Measurements from ENCODE around the gene ACOX1.

The ACOX1 gene

DNA sequence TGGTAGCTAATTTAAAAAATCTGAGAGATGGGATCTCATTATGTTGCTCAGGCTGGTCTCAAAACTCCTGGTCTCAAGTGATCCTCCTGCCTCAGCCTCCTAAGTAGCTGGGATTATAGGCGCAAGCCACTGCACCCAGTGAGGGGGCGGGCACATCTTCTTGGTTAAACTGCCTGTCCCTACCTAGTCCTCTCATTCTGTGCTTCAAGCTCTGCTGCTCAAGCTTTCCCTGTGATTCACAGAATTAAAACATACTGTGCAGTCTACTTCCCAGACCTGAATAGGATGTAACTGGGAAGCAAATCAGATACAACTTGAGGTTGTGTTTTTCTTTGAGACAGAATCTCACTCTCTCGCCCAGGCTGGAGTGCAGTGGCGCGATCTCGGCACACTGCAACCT is 76.6 kb downstream of the ACOX1 start:
- no peak for DNase-seq

DNA sequence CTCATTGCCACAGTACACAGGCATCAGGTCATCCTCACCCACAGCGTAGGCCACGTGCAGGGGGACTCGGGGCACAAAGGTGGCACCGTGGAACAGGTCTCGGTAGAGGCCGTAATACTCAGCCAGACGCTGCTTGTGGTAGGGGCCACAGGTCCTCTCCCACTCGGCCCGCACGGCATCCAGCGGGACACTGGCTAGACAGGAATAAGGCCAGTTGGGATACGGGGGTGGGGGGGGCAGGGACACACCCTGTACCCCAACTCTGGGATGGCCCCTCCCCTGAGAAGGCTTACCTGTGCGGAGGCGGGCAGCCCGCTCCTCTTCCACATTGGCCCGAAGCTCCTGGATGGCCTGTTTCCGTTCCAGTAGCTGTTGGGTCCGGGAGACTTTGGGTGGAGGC is 77.2 kb downstream of the ACOX1 start:
- DNase-seq, result no peak

DNA sequence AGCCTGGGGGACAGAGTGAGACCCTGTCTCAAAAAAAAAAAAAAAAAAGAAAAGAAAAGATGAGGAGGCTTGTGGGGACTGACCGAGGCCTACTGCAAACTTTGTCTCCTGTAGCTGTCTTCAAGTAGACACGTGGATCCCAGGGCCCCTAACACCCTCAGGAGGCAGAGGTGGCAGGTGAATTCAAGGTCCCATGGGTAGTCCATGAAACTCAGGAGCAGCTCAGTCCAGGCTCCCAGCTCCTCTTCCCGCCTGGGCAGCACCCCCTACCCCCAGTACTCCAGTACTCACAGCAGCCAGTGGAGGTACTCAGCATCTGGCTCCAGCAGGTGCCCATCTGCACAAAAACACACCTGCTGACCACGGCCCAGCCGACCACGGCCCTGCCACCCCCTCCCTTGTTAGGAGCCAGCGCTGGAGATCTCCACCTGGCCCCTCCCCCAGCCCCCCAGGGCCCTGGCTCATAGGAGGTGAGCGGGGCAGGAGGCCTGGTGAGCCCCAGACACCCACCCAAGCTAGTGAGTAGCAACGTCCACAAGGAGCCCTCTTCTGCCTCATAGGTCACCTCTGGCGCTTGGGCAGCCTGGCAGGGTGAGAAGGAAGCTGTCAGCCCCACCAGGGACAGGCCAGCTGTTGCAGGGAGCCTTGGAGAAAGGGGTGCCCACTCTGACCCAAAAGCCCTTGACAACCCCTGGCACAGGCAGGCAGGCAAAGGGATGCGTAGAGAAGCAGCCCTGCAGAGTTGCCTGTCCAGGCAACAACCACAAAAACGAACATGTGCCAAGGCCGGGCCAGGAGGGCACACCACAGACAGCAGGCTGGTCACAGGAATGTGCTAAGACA is 78.1 kb downstream of the ACOX1 start:
- DNase-seq, result no peak

DNA sequence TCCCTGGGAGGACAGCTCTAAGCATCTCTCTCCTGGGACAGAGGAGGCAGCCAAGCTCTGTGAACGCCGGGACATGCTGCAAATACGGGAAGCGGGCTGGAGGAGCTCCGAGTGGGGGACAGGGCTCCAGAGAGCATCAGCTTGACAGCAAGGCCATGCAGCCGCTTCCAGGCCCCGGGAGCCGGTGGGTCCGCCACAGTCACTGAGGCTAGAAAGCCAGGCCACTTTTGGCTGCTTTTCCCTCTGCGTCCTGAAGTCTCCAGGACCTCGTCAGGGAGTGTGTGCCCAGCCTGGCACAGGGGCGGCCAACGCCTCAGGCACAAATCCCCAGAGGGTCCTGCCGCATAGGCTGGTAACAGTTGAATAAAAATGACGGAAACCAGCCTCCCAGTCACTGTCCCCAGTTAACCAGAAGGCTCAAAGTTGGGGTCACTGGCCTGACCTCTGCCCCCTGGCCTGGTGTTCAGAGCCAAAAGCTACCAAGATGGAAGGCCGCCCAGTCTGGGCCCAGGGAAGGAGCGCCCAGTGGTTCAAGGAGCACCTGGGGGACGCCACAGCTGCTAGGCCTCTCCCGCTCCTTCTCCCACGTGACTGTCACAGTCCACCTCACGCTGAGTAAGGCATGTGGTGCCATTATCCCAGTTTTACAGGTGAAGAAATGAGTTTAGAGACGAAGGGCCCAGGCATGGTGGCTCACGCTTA is 79.0 kb downstream of the ACOX1 start:
- DNase-seq, result no peak

DNA sequence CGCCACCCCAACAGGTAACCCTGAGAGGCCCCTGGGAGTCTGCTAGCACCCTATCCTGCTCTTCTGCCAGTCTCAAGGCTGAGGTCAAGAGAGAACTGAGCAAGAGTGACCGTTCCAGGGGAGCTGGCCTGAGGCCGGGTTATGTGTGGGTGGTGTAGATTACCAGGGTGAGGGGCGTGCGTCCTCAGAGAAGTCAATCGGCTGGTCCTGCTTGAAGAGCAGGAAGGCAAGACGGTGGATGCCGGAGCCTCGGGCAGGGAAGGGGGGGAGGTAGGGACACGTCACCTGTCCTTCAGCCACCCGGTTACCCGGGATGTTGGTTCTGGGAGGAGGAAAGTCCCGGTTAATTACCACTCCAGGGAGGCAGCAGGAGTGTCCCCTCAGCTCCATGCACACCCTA is 79.6 kb downstream of the ACOX1 start:
- DNase-seq, result no peak

DNA sequence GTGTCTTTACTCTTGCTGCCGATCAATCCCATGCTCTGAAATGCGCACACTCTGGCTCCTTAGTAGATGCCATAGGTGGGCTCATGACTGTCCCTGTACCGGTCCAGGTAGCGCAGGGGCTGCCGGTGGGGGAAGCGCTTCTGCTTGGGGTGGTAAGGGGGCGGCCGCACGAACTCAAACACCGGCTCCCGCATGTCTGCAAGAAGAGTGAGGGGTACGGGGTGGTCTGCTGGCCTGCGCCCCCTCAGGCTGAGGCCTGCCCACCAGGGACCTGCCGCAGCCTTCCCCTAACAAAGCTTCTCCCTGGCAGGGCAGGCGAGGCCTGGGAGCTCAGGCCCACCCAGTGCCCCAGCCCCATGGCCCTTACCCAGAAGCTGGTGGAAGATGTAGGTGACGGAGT is 80.2 kb downstream of the ACOX1 start:
- no peak for DNase-seq

DNA sequence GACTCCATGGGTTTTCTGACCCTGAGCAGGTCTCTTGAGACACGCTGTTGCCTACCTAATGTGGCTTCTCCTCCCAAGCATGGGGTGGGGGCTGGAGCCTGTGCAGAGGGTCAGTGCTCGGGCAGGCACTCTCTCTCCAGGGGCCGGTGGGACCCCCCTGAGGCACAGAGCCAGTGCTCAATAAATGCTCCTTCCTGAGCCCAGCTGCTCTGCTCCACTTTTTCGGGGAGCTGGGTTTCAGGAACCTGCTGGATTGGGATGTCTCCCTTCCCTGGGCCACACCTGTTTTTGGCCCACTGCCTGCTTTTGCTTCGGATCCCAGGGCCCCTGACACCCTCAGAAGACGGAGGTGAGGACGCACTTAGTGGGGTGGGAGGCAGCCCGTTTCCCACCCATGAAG is 80.9 kb downstream of the ACOX1 start:
- DNase-seq, result no peak

DNA sequence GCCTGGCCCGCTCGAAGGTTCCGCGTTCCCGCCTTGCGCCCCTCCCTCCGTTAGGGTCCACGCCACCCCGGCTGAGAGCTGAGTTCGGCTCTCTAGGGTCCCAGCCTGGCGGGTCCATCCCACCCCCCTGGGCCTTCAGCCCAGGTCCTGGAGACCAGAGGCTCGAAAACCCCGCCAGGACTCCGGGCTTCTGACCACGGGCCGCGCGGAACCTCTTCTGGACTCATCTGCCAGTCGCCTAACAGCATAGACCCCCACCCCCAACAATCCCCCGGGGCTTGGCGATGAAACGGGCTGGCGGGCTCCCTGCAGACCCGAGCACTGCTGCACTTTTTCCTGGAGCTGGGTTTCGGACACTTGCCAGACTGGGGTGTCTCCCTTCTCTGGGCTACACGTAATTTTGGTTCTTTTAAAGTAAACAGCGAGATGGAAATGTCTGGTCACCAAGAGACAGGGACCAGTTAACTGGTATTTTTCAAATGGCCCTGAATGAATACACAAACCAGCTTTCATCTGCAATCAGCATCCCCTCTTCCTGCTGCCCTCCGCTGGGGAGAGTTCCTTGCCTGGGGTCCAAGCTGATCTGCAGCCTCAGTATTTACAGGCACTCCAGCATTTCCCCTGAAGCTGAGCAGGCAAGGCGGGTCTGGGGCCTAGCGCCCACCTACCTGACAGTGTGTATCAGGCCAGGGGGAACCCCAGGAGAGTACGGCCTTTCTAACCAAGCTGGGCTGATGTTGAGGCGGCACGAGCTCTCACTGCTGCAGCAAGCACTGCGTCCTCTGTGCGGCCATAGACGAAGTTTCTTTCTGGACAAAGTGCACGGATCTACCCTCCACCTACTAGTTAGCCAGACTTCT is 81.6 kb downstream of the ACOX1 start:
- no peak for DNase-seq

DNA sequence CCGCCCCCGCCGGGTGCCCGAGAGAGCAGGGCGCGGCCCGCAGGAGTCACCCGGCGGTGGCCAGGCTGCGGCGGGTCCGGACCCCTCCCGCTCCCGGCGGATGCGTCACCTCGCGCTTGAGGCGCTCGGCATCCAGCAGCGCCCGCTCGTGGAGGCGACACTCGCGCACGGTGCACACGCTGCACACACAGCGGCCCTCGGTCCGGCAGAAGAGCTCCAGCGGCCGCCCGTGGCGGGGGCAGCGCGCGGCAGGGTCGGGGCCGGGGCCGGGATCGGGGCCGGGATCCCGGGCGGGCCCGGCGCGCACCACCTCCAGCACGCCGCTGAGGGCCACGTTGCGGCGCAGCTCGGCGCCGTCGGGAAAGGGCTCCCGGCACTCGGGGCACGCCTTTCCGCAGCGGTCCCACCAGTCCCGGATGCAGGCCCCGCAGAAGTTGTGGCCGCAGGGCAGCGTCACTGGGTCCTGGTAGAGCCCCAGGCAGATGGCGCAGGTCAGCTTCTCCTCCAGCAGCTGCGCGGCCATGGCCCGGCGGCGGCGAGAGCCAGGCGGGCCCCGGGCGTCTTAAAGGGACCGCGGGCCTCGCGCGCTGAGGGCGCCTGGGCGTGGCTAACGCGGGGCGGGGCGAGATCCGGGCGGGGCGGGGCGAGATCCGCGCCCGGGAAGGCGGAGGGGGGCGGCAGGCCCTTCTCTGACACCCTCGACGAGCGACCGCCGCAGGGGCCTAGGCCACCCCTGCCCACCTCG is 82.4 kb downstream of the ACOX1 start, which contains the start of gene TRIM65:
Gene TRIM65, minus strand, starts transcription at position 537 of the 745 bp plus-strand sequence. Its CDS starts 14 bp downstream, at position 523.
- DNase-seq, result peak; percentile 79

DNA sequence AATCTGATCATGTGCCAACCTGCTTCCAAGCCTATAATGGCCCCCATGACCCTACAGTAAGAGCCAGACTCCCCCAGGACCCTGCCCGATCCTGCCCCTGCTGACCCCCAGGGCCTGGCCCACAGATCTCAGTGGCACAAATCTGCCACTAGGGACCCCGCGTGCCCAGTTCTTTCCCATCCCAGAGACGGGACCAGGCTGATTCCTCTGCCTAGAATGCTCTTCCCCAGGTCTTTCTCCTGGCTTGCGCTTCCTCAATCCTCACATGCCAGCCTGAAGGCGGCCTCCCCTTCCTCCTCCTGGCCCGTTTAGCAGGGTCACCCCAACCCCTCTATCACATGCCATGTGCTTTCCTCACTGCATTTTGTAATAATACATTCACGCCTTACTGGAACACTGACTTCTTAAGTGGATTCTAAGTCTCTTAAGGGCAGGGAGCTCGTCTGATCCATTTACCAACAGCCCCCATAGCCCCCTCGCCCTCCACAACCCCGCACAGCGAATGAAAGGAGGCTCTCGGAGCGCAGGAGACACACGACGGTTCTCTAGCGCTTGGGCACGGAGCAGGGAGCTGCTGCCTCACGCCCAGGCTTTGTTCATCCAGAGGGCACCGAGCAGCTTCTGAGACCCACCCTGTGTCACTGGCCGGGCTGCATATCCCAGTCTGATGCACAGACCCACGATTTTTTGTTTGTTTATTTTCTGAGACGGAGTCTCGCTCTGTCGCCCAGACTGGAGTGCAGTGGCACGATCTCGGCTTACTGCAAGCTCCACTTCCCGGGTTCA is 83.4 kb downstream of the ACOX1 start:
- DNase-seq, result no peak

DNA sequence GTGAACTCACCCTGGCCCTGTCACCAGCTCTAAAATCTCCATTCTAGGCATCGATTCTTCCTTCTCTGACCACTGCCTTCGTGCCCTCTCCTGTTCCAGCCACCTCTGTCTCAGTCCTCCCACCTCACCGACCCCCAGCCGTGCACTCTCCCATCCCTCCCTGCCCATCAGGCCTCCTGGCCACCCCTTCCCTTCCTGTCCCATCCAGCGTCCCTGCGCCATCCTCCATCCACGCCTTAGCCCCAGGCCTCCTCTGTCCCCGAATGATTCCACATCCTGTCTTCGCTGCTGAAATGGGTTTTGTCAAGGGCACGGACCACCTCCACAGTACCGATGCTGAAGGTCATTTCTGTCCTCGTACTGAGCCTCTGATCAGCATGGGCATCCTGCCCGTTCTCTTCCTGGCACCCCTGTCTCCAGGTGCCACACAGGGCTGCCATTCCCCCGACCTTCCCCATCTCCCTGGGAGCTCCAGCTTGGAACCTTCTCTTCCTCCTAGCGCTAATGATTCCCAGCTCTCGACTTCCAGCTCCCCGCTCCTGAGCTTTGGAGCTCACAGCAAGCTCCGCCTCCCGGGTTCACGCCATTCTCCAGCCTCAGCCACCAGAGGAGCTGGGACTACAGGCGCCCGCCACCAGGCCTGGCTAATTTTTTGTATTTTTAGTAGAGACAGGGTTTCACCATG is 84.8 kb downstream of the ACOX1 start:
- no peak for DNase-seq

DNA sequence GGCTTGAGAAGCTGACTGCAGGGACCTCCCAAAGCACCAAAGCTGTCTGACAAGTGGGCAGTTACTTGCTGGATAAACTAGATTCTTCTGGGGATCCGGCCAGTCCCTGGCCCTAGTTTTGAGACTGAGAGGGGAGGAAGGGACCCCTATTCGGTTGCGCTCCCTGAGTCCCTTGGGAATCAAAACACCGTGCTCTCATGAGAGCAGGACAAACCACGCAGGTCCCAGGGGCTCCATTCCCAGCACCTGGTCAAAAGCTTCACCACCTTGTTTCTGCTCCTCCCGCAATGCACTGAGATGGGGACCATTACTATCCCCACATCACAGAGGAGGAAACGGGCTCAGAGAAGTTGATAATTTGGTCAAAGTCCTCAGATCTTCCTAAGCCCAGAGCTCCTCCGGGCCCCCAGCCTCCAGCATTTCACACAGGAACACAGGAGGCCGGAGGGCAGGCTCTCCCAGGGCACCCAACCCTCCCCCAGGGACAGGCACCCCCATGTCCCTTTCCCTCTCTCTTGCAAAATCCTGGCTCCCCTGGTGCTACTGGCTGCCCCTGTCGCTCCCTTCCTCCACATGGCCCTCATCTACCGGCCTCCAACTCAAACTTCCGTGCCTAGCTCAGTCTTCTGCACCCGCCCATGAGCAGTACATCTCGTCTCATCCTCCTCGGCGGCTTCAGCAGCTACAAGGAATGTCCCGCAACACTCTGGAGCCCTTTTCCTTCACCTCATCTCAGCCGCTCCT is 85.5 kb downstream of the ACOX1 start:
- no peak for DNase-seq

DNA sequence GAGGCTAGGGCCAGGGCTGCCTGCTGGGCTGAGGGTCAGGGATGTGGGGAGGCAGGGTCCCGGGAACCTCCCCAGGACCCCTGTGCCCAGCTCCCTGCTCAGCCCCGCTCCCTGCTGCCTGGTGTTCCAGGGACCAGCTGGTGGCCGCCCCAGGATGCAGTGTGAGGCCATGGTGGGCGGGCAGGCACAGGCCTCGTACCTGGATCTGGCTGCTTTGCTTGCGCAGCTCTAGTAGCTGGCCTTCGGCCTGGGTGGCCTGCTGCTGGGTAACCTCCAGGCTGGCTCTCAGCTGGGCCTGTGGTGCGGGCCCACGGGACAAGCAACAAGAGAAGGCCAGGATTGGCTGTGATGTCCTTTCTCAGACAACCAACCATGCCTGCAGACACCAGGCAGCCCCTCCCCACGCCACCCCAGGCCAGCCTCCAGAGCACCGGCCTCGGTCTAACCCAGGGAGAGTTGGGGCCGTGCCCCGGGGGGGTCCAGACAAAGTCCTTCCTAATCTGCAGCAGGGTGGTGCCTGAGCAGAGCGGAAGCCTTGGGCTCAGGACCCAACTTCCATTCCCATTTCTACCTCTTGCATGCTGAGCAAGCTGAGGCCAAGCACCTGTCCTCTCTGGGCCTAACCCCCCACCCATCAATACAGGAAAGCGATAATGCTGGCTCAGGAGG is 86.3 kb downstream of the ACOX1 start:
- no peak for DNase-seq

DNA sequence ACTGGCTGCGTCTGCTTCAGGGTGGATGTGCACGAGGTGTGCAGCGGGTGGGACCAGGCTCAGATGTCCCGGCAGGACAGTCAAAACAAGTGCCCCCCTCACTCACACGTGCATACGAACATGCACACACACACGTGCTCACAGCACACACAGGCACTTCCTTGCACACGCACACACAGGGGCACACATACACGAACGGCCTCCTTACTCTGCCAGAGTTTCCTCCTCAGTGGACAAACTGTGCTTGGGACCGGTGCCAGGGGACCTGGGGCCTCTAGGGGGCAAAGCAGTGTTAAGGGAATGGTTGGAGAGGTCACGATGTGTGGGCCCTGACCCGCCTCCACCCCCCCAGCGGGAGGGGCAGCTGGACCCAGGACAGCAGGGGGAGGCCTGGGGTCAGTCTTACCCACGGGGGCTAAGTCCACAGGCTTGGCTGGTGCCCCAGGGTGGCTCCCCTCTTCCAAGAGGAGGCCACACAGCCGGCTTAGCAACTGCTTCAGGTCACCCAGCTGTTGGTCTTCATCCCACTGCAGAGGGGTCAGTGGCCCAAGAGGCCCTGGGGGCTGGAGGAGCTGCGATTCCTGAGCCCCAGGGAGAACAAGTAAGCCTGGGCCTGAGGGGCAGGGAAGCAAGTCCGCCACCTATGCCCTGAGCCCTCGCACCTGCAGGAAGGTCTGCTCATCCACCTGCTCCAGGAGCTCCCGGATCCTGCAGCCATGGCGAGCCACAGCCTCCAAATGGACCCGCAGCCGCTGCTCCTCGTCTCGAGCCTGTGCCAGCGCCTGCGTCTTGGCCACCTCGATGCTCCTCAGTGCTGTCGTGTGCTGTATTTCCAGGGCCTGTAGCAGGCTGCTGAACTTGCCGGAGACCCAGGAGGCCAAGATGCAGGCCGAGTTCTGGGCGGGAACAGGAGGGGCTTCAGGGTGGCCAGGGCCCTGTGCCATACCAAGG is 87.1 kb downstream of the ACOX1 start:
- DNase-seq, result no peak

Data from stimulated activated CD4-positive, alpha-beta T cell treated with anti-CD3 and anti-CD28 coated beads, Interleukin-1b, Interleukin-23, amount 100 ng/mL, for 48 hours (primary cell).